Measurements from ENCODE around the gene TMEM132C.

Gene TMEM132C

DNA sequence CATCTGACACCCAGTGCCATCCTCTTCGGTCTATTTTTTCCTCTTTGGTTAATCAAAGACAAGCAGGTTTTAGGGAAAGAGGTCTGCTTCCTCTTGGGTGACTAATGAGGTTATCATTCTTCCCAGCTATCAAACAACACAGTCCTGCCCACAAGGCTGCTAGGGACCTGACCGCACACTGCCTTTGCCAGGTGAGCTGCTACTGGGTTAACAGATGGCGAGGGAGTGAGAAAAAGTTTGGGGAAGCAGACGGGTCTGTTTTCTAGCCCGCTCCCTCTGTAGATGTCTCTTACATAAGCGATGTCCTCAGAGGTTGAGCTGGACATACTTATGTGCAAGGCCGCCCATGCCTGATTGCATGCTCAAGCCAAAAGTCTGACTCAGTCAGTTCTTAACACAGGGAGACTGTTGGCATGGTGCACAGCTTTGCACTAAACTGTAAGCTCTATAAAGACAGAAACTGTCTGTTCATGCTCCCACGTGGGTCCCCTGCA lies 462.7 kb downstream of the TMEM132C start:
- DNase-seq: no peak

DNA sequence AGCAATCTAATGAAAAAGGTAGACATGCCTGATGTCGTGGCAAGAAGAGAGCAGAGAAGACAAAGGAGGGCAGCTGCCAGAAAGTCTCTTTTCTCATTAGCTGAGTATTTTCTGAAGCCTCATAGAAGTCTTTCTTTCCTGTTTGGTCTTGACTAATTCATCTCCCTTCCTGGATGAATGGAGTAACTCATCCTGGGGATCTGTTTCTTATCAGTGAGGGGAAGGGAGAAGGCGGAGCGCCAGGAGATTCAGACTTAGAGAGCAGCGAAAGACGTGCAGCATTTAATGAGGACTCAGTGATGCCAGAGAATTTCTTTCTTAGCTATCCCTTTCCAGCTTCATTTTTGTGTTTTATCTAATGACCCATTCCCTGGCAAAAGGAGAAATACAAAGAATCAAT lies 467.4 kb downstream of the TMEM132C start:
- DNase-seq: no peak

- no peak for DNase-seq
These were observed 470.5 kb downstream of the TMEM132C start for GRCh38 chr12:128737292-128737966.

DNA sequence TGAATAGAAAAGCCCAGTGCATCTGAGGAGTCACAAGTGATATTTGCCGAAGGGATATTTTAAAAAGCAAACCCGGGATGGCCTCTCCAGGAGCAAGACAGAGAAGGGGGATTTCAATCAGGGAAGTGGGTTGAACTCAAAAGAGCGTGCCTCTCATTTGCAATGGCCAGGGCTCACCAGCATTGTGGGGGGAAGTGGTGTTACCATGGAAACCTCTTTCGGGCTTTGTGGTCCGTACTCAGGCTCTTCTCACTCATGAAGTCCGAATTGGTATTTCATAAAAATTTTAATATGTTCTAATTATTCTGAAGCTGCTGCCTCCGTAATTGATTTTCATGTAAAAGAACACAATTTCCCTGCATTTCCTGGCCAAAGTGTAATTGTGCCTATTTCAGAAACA lies 476.9 kb downstream of the TMEM132C start:
- DNase-seq: no peak

DNA sequence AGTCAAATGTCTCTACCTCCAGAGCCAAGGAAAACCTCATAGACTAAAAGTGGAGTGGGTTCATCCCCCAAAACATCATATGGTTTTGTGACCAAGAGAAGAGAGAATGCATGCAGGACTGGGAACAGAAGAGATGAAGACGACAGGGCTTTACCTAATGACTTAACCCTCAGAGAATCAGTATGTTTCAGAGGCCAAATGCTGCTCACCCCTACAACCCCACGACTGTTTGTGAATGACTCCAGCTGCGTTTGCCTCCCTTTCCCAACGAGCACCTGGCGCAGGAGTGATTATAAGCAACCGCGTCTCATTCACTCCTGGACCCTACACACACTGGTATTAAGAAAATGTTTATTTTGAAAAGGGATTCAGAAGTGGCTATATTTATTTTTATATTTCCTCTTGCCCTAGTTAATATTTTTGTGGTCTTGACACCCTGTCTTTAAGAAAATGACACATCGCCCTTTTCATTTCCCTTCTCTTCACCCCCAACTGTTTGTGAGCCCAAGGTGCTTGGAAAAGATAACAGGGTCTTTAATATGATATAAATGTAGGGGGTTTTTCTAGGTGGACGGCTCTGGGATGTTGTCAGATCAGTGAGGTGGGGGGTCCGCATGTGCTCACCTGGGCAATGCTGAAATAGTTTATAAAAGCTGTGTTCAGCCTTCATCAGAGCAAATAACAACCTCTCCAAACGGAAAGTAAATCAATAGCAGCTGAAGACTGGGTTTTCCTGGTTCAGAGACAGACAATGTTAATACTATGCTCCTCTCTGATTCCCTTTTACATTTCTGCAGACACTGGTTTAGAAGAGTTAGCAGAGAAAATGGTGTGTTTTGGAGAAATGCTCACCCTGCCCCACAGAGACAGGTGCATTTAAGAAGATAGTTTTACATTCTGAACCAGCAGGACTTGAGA lies 479.1 kb downstream of the TMEM132C start:
- DNase-seq: no peak

DNA sequence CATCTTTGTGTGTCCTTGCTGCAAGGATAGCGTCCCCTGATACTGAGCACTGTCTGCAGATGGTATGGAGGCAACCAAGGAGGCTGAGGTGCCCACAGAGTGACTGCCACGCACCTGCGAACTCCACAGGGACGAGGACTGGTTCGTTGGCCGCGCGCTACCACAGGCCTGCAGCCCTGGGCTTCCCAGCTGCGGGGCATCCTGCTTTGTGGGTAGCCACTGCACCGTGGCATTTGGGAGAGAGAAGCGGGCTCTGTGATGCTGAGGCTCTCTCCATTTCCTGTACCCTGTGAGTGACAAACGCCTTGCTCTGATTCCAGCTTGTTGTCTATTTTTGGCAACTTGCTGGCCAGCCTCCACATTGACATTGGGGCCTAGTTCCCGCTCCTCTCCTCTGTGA lies 480.5 kb downstream of the TMEM132C start:
- no peak for DNase-seq

- DNase-seq: no peak
These were observed 485.4 kb downstream of the TMEM132C start for GRCh38 chr12:128752386-128752785.

GRCh38 chr12:128753438-128753837 lies 486.5 kb downstream of the TMEM132C start:
- DNase-seq: no peak

- DNase-seq: no peak
These were observed 487.3 kb downstream of the TMEM132C start for GRCh38 chr12:128754275-128754674.

DNA sequence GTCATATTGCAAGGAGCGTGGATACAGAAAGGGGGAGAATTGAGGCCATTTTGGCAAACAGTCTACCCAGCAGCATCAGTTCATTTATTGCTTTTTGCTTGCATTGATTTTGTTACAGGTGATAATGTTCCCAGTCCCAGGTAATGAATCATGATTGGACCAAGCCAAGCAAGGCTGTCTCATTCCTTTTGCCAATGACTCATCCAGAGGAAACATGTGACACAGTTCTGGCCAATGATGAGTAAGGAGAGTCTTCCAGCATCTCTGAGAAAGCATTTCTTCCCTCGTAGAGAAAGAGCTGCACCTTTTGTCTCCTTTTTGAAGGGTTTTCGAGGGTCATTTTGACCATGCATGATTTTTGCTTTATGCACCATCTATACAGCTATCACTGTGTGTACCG lies 488.6 kb downstream of the TMEM132C start:
- no peak for DNase-seq

All from NCI-H526 treated with DMSO at 0.1 percent for 48 hours (cell line).